PFSK-1 (cell line): ENCODE data around the gene WDFY3.

Source experiments
- POLR2AphosphoS5 ChIP-seq: IDR thresholded peaks from 2 replicates; pipeline ENCODE4 v1.6.1; 2012; ENCODE audit warnings: low read depth, mild to moderate bottlenecking, control low read depth, low read length, moderate library complexity
- SIN3A ChIP-seq: IDR thresholded peaks from 2 replicates; pipeline ENCODE4 v1.6.1; 2012; ENCODE audit warnings: mild to moderate bottlenecking, low read length, moderate library complexity, borderline replicate concordance; ENCODE audit not compliant: insufficient read depth
- TAF1 ChIP-seq: IDR thresholded peaks from 2 replicates; pipeline ENCODE4 v1.6.1; 2012; ENCODE audit warnings: low read length, control low read depth, borderline replicate concordance; ENCODE audit not compliant: insufficient read depth
- TF ChIP-seq, protein P1 (sequence below), 2 experiments: IDR thresholded peaks; 2 replicates each; pipeline versions ENCODE4 v1.6.1 to v1.8.0; 2011 to 2012; ENCODE audit warnings: low read depth in 2 of 2, low read length in 2 of 2, control low read depth in 1 of 2, inconsistent platforms in 1 of 2, mild to moderate bottlenecking in 1 of 2, moderate library complexity in 1 of 2; ENCODE audit not compliant: insufficient read depth in 1 of 2

DNA sequence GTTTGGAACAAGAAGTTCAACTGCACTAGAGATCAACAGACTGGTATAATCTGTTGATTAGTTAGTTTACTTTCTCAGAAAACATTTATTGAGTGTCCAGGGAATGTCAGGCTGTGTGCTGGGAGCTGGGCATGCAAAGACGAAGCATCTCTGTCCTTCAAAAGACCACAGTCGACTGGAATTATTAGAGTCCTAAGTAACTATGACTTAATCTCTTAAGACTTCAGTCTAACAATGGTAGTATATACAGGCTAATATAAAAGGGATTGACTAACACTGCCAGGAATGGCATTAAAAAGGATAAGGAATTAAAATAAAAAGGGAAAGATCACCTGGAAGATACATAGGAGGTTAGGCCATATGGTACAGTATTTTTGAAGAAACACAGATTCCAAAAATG is 128.7 kb downstream of the WDFY3 start:
- no peak for TF ChIP-seq TAF1
- no peak for TF ChIP-seq POLR2AphosphoS5
- TF ChIP-seq, protein P1, sequence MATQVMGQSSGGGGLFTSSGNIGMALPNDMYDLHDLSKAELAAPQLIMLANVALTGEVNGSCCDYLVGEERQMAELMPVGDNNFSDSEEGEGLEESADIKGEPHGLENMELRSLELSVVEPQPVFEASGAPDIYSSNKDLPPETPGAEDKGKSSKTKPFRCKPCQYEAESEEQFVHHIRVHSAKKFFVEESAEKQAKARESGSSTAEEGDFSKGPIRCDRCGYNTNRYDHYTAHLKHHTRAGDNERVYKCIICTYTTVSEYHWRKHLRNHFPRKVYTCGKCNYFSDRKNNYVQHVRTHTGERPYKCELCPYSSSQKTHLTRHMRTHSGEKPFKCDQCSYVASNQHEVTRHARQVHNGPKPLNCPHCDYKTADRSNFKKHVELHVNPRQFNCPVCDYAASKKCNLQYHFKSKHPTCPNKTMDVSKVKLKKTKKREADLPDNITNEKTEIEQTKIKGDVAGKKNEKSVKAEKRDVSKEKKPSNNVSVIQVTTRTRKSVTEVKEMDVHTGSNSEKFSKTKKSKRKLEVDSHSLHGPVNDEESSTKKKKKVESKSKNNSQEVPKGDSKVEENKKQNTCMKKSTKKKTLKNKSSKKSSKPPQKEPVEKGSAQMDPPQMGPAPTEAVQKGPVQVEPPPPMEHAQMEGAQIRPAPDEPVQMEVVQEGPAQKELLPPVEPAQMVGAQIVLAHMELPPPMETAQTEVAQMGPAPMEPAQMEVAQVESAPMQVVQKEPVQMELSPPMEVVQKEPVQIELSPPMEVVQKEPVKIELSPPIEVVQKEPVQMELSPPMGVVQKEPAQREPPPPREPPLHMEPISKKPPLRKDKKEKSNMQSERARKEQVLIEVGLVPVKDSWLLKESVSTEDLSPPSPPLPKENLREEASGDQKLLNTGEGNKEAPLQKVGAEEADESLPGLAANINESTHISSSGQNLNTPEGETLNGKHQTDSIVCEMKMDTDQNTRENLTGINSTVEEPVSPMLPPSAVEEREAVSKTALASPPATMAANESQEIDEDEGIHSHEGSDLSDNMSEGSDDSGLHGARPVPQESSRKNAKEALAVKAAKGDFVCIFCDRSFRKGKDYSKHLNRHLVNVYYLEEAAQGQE (IDR thresholded peaks at IDR 0.05; ENCODE audit: insufficient read depth in 1 of 2, low read depth in 2 of 2, low read length in 2 of 2): no peak
- no peak for TF ChIP-seq SIN3A
